Measurements from ENCODE around the gene HAPSTR1.

- no peak for TF ChIP-seq CTCF (IDR thresholded peaks at IDR 0.05)
- no peak for TF ChIP-seq POLR2AphosphoS5 (IDR thresholded peaks at IDR 0.05)
These were observed 2.8 kb downstream of the HAPSTR1 start for GRCh38 chr16:9094011-9094846.
